Forelimb muscle (tissue), 1 donor: Measurements from ENCODE around the gene AMIGO1. TPM values are rescaled to one million over a fixed set of nuclear protein-coding genes. Genes with fewer than 3 reads are reported as not detected.

Experiments
- DNase-seq: peaks from one replicate; pipeline ENCODE4 v3.0.0-alpha.2; 2013; ENCODE audit warnings: low read depth
- polyA plus RNA-seq: library from polyadenylated mRNA; unstranded; fragments of 120-200 nt; gene quantifications from one replicate; pipeline ENCODE4 v1.2.1, GENCODE V29; 2013; ENCODE audit not compliant: insufficient read length

The AMIGO1 gene
- polyA plus RNA-seq, 1 donor = 12.9 TPM

GRCh38 chr1:109454497-109455133, 54.9 kb downstream of the AMIGO1 start:
- no peak for DNase-seq

Other genes with a start within 250 kb of the AMIGO1 start
- gene PSRC1, start 226.6 kb downstream of the AMIGO1 start, polyA plus RNA-seq = 11.9 TPM
- 1.2 TPM for gene MYBPHL, start 202.7 kb downstream of the AMIGO1 start, polyA plus RNA-seq
- gene SORT1, start 111.8 kb downstream of the AMIGO1 start, polyA plus RNA-seq = 30.7 TPM
- 65.7 TPM for gene PSMA5, start 83.3 kb downstream of the AMIGO1 start, polyA plus RNA-seq
- 304 TPM for gene SYPL2, start 43.2 kb downstream of the AMIGO1 start, polyA plus RNA-seq
- gene ATXN7L2, start 25.8 kb downstream of the AMIGO1 start, polyA plus RNA-seq = 38.9 TPM
- 11.1 TPM for gene CYB561D1, start 15.6 kb downstream of the AMIGO1 start, polyA plus RNA-seq
- gene GPR61, start 30.1 kb upstream of the AMIGO1 start, polyA plus RNA-seq = 1.6 TPM
- 6.7 TPM for gene GNAI3, start 38.9 kb upstream of the AMIGO1 start, polyA plus RNA-seq
- not detected for gene GNAT2, start 109.9 kb upstream of the AMIGO1 start, polyA plus RNA-seq
- gene AMPD2, start 110.1 kb upstream of the AMIGO1 start, polyA plus RNA-seq = 33.8 TPM
- gene GSTM4, start 146.4 kb upstream of the AMIGO1 start, polyA plus RNA-seq = 25.1 TPM
- gene GSTM2, start 158.3 kb upstream of the AMIGO1 start, polyA plus RNA-seq = 190 TPM
- gene GSTM1, start 178.1 kb upstream of the AMIGO1 start, polyA plus RNA-seq = 79.2 TPM
- 16.6 TPM for gene GSTM5, start 202.5 kb upstream of the AMIGO1 start, polyA plus RNA-seq
- gene GSTM3, start 231.3 kb upstream of the AMIGO1 start, polyA plus RNA-seq = 40.6 TPM